Measurements from ENCODE around the gene STXBP1.

STXBP1 gene

GRCh38 chr9:127739614-127740330, 127.7 kb downstream of the STXBP1 start:
- DNase-seq, result no peak

- no peak for DNase-seq
These were observed 129.9 kb downstream of the STXBP1 start for GRCh38 chr9:127741831-127742434.

Measured in NCI-H1105 (cell line).